Rectal smooth muscle tissue (tissue), 1 donor: Measurements from ENCODE around the gene GAS7.
"Not testable (repeated sequence)": the region's sequence is repeated elsewhere in the genome, so short reads cannot be mapped to it uniquely, and the experiment has no call there.

Experiments
- H3K27ac ChIP-seq: one replicate; pipeline ENCODE4 v1.7.0; 2013; ENCODE audit warnings: low read depth, low read length, inconsistent platforms
- H3K27me3 ChIP-seq: one replicate; pipeline ENCODE4 v1.7.0; 2013; ENCODE audit warnings: low read length; ENCODE audit not compliant: control insufficient read depth, insufficient read depth
- H3K36me3 ChIP-seq: one replicate; pipeline ENCODE4 v1.7.0; 2013; ENCODE audit warnings: low read length; ENCODE audit not compliant: control insufficient read depth, insufficient read depth
- H3K4me1 ChIP-seq: one replicate; pipeline ENCODE4 v1.7.0; 2013; ENCODE audit warnings: low read length; ENCODE audit not compliant: control insufficient read depth, insufficient read depth
- H3K4me3 ChIP-seq: one replicate; pipeline ENCODE4 v1.7.0; 2013; ENCODE audit warnings: low read length
- H3K9ac ChIP-seq: one replicate; pipeline ENCODE4 v1.7.0; 2013; ENCODE audit warnings: low read length

GAS7 gene

GRCh38 chr17:10021272-10021984 is 177.0 kb downstream of the GAS7 start:
- no peaks in the 10 kb centered on the region for H3K36me3 ChIP-seq
- no peak overlapping the region for H3K27ac ChIP-seq
- H3K9ac ChIP-seq, result no peak overlapping the region
- H3K4me3 ChIP-seq, result no peak overlapping the region
- no peaks in the 10 kb centered on the region for H3K27me3 ChIP-seq
- H3K4me1 ChIP-seq, result no peaks in the 10 kb centered on the region

DNA sequence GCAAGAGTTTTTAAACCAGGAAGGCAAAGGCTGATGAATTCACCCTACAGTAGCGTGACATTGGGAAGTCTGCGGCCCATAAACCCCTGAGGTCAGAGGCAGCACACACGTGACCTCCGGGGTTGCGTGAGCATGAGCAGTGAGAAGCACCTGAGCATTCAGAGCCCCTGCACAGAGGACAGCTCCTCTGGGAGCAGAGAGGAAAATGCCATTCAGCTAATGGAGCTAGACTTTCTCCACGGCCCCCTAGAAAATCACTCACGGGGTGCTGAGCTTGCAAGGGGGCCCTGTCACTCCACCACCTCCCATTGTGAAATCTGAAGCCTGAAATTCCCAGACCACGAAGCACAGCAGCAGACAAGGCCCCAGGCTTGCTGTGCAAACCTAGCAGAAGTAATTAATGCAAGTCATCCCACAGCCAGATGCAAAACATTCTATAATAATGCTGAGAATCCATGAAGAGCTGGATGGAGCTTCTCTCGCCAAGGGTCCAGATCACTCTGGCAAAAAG is 178.4 kb downstream of the GAS7 start:
- Histone ChIP-seq H3K27ac (no peak overlapping the region), H3K4me3 (no peak overlapping the region)

DNA sequence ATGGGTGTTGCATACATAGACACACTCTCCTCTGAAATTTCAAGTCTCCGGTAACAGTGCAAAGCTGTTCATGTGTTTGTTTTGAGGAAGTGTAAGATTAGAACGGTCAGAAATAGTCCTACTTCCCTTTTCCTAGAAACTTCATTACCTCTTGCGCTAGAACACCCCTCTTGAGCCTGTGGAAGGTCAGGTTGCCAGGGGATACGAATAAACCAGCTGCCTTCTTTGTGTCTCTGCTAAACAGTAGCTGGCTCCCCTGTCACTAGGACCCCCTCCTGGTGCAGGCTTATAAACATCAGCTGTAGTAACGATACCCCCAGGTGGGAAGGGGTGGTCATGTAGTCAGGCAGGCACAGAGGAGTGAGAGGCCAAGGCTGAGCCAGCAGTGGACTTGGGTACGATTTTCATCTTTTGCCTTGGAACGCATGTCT is 179.9 kb downstream of the GAS7 start:
- Histone ChIP-seq H3K36me3 (no peaks in the 10 kb centered on the region), H3K27ac (no peak overlapping the region), H3K4me3 (no peak overlapping the region), H3K27me3 (no peaks in the 10 kb centered on the region), H3K9ac (no peak overlapping the region), H3K4me1 (no peaks in the 10 kb centered on the region)

More for the DNA sequence above, 178.4 kb downstream of the GAS7 start:
- Histone ChIP-seq H3K9ac (no peak overlapping the region), H3K27me3 (no peaks in the 10 kb centered on the region), H3K4me1 (no peaks in the 10 kb centered on the region), H3K36me3 (no peaks in the 10 kb centered on the region)

- not testable (repeated sequence) for H3K27me3 ChIP-seq, H3K27ac ChIP-seq, H3K36me3 ChIP-seq, H3K4me1 ChIP-seq, H3K9ac ChIP-seq, H3K4me3 ChIP-seq
These were observed 181.3 kb downstream of the GAS7 start for GRCh38 chr17:10016958-10017570.

- H3K9ac ChIP-seq, result no peak overlapping the region
- H3K4me3 ChIP-seq, result no peak overlapping the region
- no peaks in the 10 kb centered on the region for H3K36me3 ChIP-seq
- no peak overlapping the region for H3K27ac ChIP-seq
- no peaks in the 10 kb centered on the region for H3K4me1 ChIP-seq
- no peaks in the 10 kb centered on the region for H3K27me3 ChIP-seq
These were observed 184.9 kb downstream of the GAS7 start for GRCh38 chr17:10013365-10014112.

- Histone ChIP-seq H3K4me1 (no peaks in the 10 kb centered on the region), H3K4me3 (no peak overlapping the region), H3K27me3 (no peaks in the 10 kb centered on the region), H3K9ac (no peak overlapping the region), H3K36me3 (no peaks in the 10 kb centered on the region), H3K27ac (no peak overlapping the region)
These were observed 187.7 kb downstream of the GAS7 start for GRCh38 chr17:10010752-10011151.

DNA sequence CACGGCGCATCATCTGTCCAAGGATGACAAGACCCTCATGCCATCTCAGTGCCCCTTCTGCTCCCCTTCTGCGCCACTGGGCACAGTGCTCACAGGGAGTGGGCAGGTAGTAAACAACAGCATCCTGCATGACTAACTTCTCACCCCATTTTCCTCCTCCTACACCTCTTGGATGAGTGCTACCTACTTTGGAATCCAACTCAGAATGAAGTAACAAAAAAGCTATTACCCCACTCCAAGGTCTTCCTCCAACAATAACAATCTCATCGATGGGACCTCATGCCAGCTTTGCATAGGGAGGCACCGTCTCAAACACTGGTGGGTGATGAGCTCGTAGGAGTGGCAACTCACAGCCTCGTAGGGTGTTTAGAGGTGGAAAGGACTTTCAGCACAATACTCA is 194.7 kb downstream of the GAS7 start:
- Histone ChIP-seq H3K4me1 (no peaks in the 10 kb centered on the region), H3K27me3 (no peaks in the 10 kb centered on the region), H3K36me3 (no peaks in the 10 kb centered on the region), H3K27ac (no peak overlapping the region), H3K4me3 (no peak overlapping the region), H3K9ac (no peak overlapping the region)

DNA sequence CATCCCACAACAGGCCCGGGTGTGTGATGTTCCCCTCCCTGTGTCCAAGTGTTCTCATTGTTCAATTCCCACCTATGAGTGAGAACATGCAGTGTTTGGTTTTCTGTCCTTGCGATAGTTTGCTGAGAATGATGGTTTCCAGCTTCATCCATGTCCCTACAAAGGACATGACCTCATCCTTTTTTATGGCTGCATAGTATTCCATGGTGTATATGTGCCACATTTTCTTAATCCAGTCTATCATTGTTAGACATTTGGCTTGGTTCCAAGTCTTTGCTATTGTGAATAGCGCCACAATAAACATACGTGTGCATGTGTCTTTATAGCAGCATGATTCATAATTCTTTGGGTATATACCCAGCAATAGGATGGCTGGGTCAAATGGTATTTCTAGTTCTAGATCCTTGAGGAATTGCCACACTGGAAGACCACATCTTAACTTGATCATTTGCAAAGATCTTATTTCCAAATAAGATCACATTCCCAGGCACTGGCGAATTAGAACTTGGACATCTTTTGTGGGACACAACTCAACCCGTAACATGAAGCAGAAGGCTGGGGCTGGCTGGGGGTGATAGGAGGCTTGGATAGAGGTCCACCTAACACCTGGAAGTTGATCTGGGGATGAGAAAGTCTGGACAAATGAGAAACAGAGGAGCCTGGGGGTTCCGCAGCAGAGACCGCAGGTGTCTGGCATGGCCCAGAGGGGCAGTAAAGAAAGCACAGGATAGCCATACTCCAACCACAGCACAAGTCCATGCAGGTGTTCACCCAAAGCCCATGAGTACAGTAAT is 195.6 kb downstream of the GAS7 start:
- H3K27ac ChIP-seq, H3K9ac ChIP-seq, H3K36me3 ChIP-seq, H3K4me1 ChIP-seq, H3K27me3 ChIP-seq, H3K4me3 ChIP-seq: not testable (repeated sequence)

GRCh38 chr17:10001306-10001873 is 197.0 kb downstream of the GAS7 start:
- Histone ChIP-seq H3K4me3 (no peak overlapping the region), H3K4me1 (no peaks in the 10 kb centered on the region), H3K27me3 (no peaks in the 10 kb centered on the region), H3K27ac (no peak overlapping the region), H3K9ac (no peak overlapping the region), H3K36me3 (no peaks in the 10 kb centered on the region)

- no peak overlapping the region for H3K27ac ChIP-seq
- no peaks in the 10 kb centered on the region for H3K27me3 ChIP-seq
- H3K36me3 ChIP-seq, result no peaks in the 10 kb centered on the region
- H3K4me1 ChIP-seq, result no peaks in the 10 kb centered on the region
- no peak overlapping the region for H3K4me3 ChIP-seq
- no peak overlapping the region for H3K9ac ChIP-seq
These were observed 198.3 kb downstream of the GAS7 start for GRCh38 chr17:9999919-10000695.

DNA sequence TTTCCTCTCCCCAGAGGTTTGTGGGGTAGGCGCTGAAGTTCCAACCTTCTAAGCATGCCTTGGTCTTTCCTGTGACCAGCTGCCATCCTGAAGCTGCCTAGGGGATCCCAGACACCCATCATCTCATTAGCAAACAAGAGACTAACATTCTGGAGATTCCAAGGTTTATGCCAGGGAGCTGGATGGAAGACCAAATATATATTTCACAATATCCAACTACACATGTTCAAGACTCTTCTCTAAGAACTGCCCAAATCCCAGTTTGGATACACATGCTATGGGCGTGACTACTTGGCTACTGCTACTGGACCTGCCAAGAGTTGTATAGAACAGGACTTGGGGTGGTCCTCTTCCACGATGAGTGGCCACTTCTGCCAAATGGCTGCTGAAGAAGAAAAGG is 200.3 kb downstream of the GAS7 start:
- Histone ChIP-seq H3K27me3 (no peaks in the 10 kb centered on the region), H3K36me3 (no peaks in the 10 kb centered on the region), H3K9ac (no peak overlapping the region), H3K4me3 (no peak overlapping the region), H3K4me1 (no peaks in the 10 kb centered on the region), H3K27ac (no peak overlapping the region)
